Esophagus squamous epithelium (tissue), 5 donors: ENCODE results near the gene PAK4. TPM values are rescaled to one million over a fixed set of nuclear protein-coding genes. Genes with fewer than 3 reads are reported as not detected.
"Not testable (repeated sequence)": the region's sequence is repeated elsewhere in the genome, so short reads cannot be mapped to it uniquely, and the experiment has no call there.

ENCODE experiments used
- DNase-seq: peaks from one replicate; lab custom pipeline; 2025; lab: John Stamatoyannopoulos, UW
- H3K27ac ChIP-seq, 4 donors: fragments of 200-600 bp; sonication (generic); one replicate each; pipeline ENCODE4 v1.5.1; 2016 to 2019; ENCODE audit warnings: mild to moderate bottlenecking in 1 of 4
- H3K27me3 ChIP-seq, 4 donors: fragments of 200-600 bp; sonication (generic); 1 replicate in 3 of 4; 2 replicates in 1 of 4; pipeline versions ENCODE4 v1.5.1 to v1.6.0; 2017 to 2021; ENCODE audit warnings: antibody characterized with exemption in 1 of 4
- H3K36me3 ChIP-seq, 3 donors: fragments of 200-600 bp; sonication (generic); one replicate each; pipeline ENCODE4 v1.5.1; 2016 to 2019
- H3K4me1 ChIP-seq, 3 donors: fragments of 200-600 bp; sonication (generic); one replicate each; pipeline ENCODE4 v1.5.1; 2017 to 2019
- H3K4me3 ChIP-seq, 4 donors: fragments of 200-600 bp; sonication (generic); 1 replicate in 3 of 4; 2 replicates in 1 of 4; pipeline ENCODE4 v1.5.1; 2016 to 2019; ENCODE audit warnings: mild to moderate bottlenecking in 2 of 4, moderate library complexity in 1 of 4
- H3K9me3 ChIP-seq, 3 donors: fragments of 200-600 bp; sonication (generic); one replicate each; pipeline ENCODE4 v1.5.1; 2016 to 2019
- CTCF ChIP-seq, 6 experiments: fragments of 450-650 bp in 4 of 6; fragments of 200-600 bp in 2 of 6; sonication (generic) in 2 of 6; IDR thresholded peaks; one replicate each; pipeline ENCODE4 v1.5.1; 2016 to 2019; ENCODE audit warnings: antibody characterized with exemption in 6 of 6, mild to moderate bottlenecking in 4 of 6, moderate library complexity in 4 of 6
- POLR2A ChIP-seq, 4 donors: fragments of 450-650 bp; IDR thresholded peaks; one replicate each; pipeline ENCODE4 v1.6.1; 2017; ENCODE audit warnings: antibody characterized with exemption in 4 of 4, mild to moderate bottlenecking in 4 of 4, moderate library complexity in 3 of 4
- WGBS, 2 donors: methylation state at CpG; one replicate each; pipeline ENCODE4 v1.1.5; 2018; 5-methylcytosine and 5-hydroxymethylcytosine counted together
- intact Hi-C: fragments of 100-400 bp; cut with DNase I; formaldehyde crosslinking; loops from one replicate; pipeline ENCODE4 v1.15.0; 2022
- total RNA-seq, 4 donors: library from RNA; depleted of rRNA; stranded (reverse); fragments of >200 nt; gene quantifications; one replicate each; pipeline ENCODE4 v1.1.0, GENCODE V29; 2016
- donor health status: DM: yes; HTN: yes; CAD: no.

The PAK4 gene
- total RNA-seq, 4 donors from 2014 or later, result 12.2 to 40.1 (median 18.3) TPM

- WGBS, 2 donors, result 50 to 90% methylated on average over 1 to 7 of the region's 8 CpGs
- Histone ChIP-seq H3K4me1 (peaks cover 20 to 71% (median 34%) of the 10 kb centered on the region in 3 donors), H3K36me3 (no peaks in the 10 kb centered on the region), H3K27ac (peak overlapping the region in 2 of 4 donors; percentile 22 to 30), H3K9me3 (no peaks in the 10 kb centered on the region), H3K4me3 (no peak overlapping the region), H3K27me3 (no peaks in the 10 kb centered on the region)
- no peak for TF ChIP-seq CTCF (IDR thresholded peaks at IDR 0.05)
- intact Hi-C loops, result no loop called here
- no peak for DNase-seq
These were observed 13.8 kb downstream of the PAK4 start for GRCh38 chr19:39139305-39139874.

GRCh38 chr19:39139971-39140453 is 14.4 kb downstream of the PAK4 start:
- Histone ChIP-seq H3K4me3 (no peak overlapping the region), H3K27me3 (no peaks in the 10 kb centered on the region), H3K9me3 (no peaks in the 10 kb centered on the region), H3K4me1 (peaks cover 26 to 72% (median 40%) of the 10 kb centered on the region in 3 donors), H3K27ac (peak overlapping the region in 2 of 4 donors; percentile 22 to 30), H3K36me3 (no peaks in the 10 kb centered on the region)
- intact Hi-C loops, result no loop called here
- DNase-seq, result no peak
- no peak for TF ChIP-seq CTCF (IDR thresholded peaks at IDR 0.05)
- TF ChIP-seq POLR2A (IDR thresholded peaks at IDR 0.05), result no peak
- WGBS, 2 donors, result 51 to 65% methylated on average over 5 of the region's 7 CpGs

- no peaks in the 10 kb centered on the region for H3K27me3 ChIP-seq
- peaks cover 32 to 76% (median 46%) of the 10 kb centered on the region in 3 donors for H3K4me1 ChIP-seq
- 85 to 89% methylated on average over 4 of the region's 5 CpGs for WGBS, 2 donors
- H3K9me3 ChIP-seq, result no peaks in the 10 kb centered on the region
- no peak for DNase-seq
- no peaks in the 10 kb centered on the region for H3K36me3 ChIP-seq
- TF ChIP-seq CTCF (IDR thresholded peaks at IDR 0.05) (no peak), POLR2A (IDR thresholded peaks at IDR 0.05) (no peak)
- intact Hi-C loops, result no loop called here
- H3K27ac ChIP-seq, result no peak overlapping the region
- H3K4me3 ChIP-seq, result no peak overlapping the region
These were observed 15.0 kb downstream of the PAK4 start for GRCh38 chr19:39140594-39140993.

- no peak for TF ChIP-seq POLR2A (IDR thresholded peaks at IDR 0.05)
- no peak for TF ChIP-seq CTCF (IDR thresholded peaks at IDR 0.05)
- no peak overlapping the region for H3K4me3 ChIP-seq
- H3K36me3 ChIP-seq, result no peaks in the 10 kb centered on the region
- WGBS, 2 donors, result 70 to 74% methylated on average over 8 to 11 of the region's 11 CpGs
- no peak for DNase-seq
- H3K9me3 ChIP-seq, result no peaks in the 10 kb centered on the region
- intact Hi-C loops, result no loop called here
- no peak overlapping the region for H3K27ac ChIP-seq
- H3K4me1 ChIP-seq, result peaks cover 27 to 76% (median 37%) of the 10 kb centered on the region in 3 donors
- no peaks in the 10 kb centered on the region for H3K27me3 ChIP-seq
These were observed 16.3 kb downstream of the PAK4 start for GRCh38 chr19:39141929-39142328.

- Histone ChIP-seq H3K36me3 (no peaks in the 10 kb centered on the region), H3K9me3 (no peaks in the 10 kb centered on the region), H3K27me3 (no peaks in the 10 kb centered on the region), H3K4me3 (no peak overlapping the region), H3K4me1 (peaks cover 22 to 73% (median 35%) of the 10 kb centered on the region in 3 donors), H3K27ac (no peak overlapping the region)
- DNase-seq, result no peak
- TF ChIP-seq CTCF (IDR thresholded peaks at IDR 0.05) (no peak), POLR2A (IDR thresholded peaks at IDR 0.05) (no peak)
- intact Hi-C loops, result no loop called here
- WGBS, 2 donors, result 77 to 85% methylated on average over 2 to 5 of the region's 5 CpGs
These were observed 17.0 kb downstream of the PAK4 start for GRCh38 chr19:39142630-39143029.

GRCh38 chr19:39143757-39144289 is 18.2 kb downstream of the PAK4 start:
- H3K9me3 ChIP-seq, DNase-seq, intact Hi-C loops, H3K36me3 ChIP-seq, H3K27me3 ChIP-seq, H3K4me3 ChIP-seq: not testable (repeated sequence)
- WGBS, 2 donors, result 80% methylated on average over 5 of the region's 5 CpGs
- H3K4me1 ChIP-seq, result peaks cover 22 to 61% (median 29%) of the 10 kb centered on the region in 3 donors
- H3K27ac ChIP-seq, result peak overlapping the region; percentile 18 to 85 (median 82)
